Calu3 (cell line): ENCODE data around the gene SLC25A25. TPM values are rescaled to one million over a fixed set of nuclear protein-coding genes. Genes with fewer than 3 reads are reported as not detected.

ENCODE experiments used
- BruUV-seq: library from RNA; stranded (reverse); fragments of 400-500 nt; replicated peaks from 2 replicates; lab custom pipeline; 2021; lab: Mats Ljungman, UMichigan
- CTCF ChIA-PET: fragments of 300-600 bp; sonication (Branson Sonifier 250); formaldehyde crosslinking; loops from one replicate; lab custom pipeline; 2022; ENCODE audit warnings: antibody characterized with exemption; lab: Charles Lee
- DNase-seq: peaks from one replicate; pipeline ENCODE4 v3.0.0; 2022
- H3K27ac Mint-ChIP-seq: one replicate; pipeline ENCODE4 v1.8.0; 2022; ENCODE audit warnings: mixed read lengths; ENCODE audit not compliant: unreplicated experiment
- H3K27me3 Mint-ChIP-seq: one replicate; pipeline ENCODE4 v1.8.0; 2022; ENCODE audit warnings: mixed read lengths; ENCODE audit not compliant: unreplicated experiment
- H3K36me3 Mint-ChIP-seq: one replicate; pipeline ENCODE4 v1.8.0; 2022; ENCODE audit warnings: mild to moderate bottlenecking, moderate library complexity, mixed read lengths; ENCODE audit not compliant: insufficient read depth, unreplicated experiment
- H3K4me1 Mint-ChIP-seq: one replicate; pipeline ENCODE4 v1.8.0; 2022; ENCODE audit warnings: mild to moderate bottlenecking, low read depth, mixed read lengths; ENCODE audit not compliant: unreplicated experiment
- H3K4me3 Mint-ChIP-seq: one replicate; pipeline ENCODE4 v1.8.0; 2022; ENCODE audit warnings: mild to moderate bottlenecking, low read depth, moderate library complexity, mixed read lengths; ENCODE audit not compliant: unreplicated experiment
- H3K9me3 Mint-ChIP-seq: one replicate; pipeline ENCODE4 v1.8.0; 2022; ENCODE audit warnings: low read depth, mixed read lengths; ENCODE audit not compliant: unreplicated experiment
- intact Hi-C: fragments of 100-400 bp; cut with micrococcal nuclease; formaldehyde crosslinking; loops from one replicate; pipeline ENCODE4 v1.10.0; 2022; ENCODE audit not compliant: unreplicated experiment
- total RNA-seq: library from RNA; stranded (reverse); gene quantifications from 2 replicates; pipeline ENCODE4 v1.2.3, GENCODE V29; 2022
- TF ChIP-seq, protein P1 (sequence below): fragments of 200-600 bp; IDR thresholded peaks from one replicate; pipeline ENCODE4 v1.8.0; 2022; ENCODE audit warnings: antibody characterized with exemption; ENCODE audit not compliant: unreplicated experiment

The SLC25A25 gene
- total RNA-seq, 1 experiment from 2014 or later = 19.5 TPM

DNA sequence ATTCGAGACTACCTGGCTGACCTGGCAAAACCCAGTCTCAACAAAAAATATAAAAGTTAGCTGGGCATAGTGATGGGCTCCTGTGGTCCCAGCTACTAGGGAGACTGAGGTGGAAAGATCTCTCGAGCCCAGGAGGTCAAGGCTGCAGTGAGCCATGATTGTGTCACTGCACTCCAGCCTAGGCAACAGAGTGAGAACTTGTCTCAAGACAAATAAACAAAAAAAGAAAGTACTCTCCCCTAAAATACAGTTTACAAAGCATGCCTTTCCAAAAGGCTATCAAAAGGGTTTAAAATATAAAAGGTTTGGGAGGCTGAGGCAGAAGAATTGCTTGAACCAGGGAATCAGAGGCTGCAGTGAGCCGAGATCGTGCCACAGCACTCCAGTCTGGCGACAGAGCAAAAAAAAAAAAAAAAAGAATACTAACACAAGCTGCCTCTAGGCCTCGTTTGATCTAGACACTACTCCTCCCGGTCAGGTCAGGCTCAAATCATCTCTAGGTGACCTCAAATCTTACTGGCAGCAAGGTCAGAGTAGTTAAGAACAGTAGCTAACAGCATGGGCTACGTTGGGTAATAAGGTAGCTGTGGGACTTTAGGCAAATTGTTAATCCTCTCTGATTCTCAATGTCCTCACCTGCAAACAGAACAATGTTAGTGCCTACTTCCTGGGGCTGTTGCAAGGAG lies 10.2 kb upstream of the SLC25A25 start:
- CTCF ChIA-PET = interaction anchor here (0.8 to 1.2 kb wide), 2 partner anchors 11 to 15 kb away, joined by 3 read pairs; no protein-coding TSS in a partner anchor
- Mint-ChIP-seq H3K27me3 (no peaks in the 10 kb centered on the region), H3K36me3 (peaks cover 12% of the 10 kb centered on the region), H3K9me3 (no peaks in the 10 kb centered on the region), H3K4me1 (peaks cover 23% of the 10 kb centered on the region), H3K27ac (no peak overlapping the region), H3K4me3 (no peak overlapping the region)
- intact Hi-C loops = no loop called here
- BruUV-seq = no TSS peak
- no peak for DNase-seq
- TF ChIP-seq, protein P1, sequence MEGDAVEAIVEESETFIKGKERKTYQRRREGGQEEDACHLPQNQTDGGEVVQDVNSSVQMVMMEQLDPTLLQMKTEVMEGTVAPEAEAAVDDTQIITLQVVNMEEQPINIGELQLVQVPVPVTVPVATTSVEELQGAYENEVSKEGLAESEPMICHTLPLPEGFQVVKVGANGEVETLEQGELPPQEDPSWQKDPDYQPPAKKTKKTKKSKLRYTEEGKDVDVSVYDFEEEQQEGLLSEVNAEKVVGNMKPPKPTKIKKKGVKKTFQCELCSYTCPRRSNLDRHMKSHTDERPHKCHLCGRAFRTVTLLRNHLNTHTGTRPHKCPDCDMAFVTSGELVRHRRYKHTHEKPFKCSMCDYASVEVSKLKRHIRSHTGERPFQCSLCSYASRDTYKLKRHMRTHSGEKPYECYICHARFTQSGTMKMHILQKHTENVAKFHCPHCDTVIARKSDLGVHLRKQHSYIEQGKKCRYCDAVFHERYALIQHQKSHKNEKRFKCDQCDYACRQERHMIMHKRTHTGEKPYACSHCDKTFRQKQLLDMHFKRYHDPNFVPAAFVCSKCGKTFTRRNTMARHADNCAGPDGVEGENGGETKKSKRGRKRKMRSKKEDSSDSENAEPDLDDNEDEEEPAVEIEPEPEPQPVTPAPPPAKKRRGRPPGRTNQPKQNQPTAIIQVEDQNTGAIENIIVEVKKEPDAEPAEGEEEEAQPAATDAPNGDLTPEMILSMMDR = no peak

DNA sequence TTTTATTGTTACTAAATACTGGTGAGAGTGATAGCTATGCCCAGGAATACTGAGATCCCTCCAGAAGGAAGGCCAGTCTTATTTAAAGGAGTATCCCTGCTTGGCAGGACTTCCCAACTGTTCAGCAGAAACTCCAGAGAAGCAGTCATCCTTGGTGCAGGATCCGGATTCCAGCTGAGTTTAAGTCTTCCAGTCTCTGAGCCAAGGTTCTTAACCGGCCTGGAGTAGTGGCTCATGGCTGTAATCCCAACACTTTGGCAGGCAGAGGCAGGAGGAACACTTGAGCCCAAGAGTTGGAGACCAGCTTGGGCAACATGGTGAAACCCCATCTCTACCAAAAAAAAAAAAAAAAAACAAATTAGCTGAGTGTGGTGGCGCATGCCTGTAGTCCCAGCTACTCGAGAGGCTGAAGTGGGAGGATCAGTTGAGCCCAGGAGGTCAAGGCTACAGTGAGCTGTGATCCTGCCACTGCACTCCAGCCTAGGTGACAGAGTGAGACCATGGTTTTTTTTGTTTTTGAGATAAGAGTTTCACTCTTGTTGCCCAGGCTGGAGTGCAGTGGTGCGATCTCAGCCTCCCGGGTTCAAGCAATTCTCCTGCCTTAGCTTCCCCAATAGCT lies 8.6 kb upstream of the SLC25A25 start:
- CTCF ChIA-PET = interaction anchor here (1.2 kb wide), 1 partner anchor 10 kb away, joined by 3 read pairs; no protein-coding TSS in a partner anchor
- TF ChIP-seq, protein P1 = no peak
- BruUV-seq = no TSS peak
- H3K27me3 Mint-ChIP-seq = no peaks in the 10 kb centered on the region
- no peak for DNase-seq
- H3K4me1 Mint-ChIP-seq = peaks cover 10% of the 10 kb centered on the region
- intact Hi-C loops = no loop called here
- H3K4me3 Mint-ChIP-seq = no peak overlapping the region
- H3K27ac Mint-ChIP-seq = no peak overlapping the region
- no peaks in the 10 kb centered on the region for H3K9me3 Mint-ChIP-seq
- H3K36me3 Mint-ChIP-seq = no peaks in the 10 kb centered on the region

DNA sequence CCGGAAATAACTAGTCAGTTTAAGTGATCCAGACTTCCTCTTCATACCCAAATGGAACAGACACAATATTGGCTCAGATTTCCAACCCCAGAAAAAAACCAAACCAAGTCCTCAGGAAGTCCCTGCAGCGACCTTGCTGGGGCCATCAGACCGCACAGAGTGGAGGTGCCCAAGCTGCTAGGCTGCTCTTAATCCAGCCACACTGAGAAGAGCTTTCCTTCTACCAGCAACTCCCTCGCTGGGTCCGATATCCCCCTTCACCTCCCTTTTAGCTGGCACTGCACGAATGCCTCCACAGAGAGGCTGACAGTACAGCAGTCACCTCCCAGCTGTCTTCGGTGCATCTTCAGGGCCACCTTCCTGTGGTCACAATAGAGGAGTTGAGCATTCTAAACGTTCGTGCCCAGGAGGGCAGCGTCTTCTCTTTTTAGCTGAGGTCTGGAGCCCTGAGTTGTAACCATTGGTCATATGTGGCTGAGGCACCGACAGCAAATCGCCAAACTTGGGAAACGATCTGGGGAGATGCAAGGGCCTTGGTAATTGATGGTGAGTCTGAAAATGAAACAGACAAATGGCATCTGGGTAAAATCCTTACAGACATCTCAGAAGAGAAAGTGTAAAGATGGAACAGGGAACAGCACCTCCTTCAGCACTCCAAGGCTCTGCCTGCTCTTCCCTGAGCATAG lies 6.6 kb upstream of the SLC25A25 start:
- DNase-seq = no peak
- Mint-ChIP-seq H3K36me3 (no peaks in the 10 kb centered on the region), H3K27me3 (no peaks in the 10 kb centered on the region), H3K9me3 (no peaks in the 10 kb centered on the region), H3K4me1 (peaks cover 7% of the 10 kb centered on the region), H3K4me3 (no peak overlapping the region), H3K27ac (no peak overlapping the region)
- TF ChIP-seq, protein P1 = no peak
- intact Hi-C loops = no loop called here
- CTCF ChIA-PET = no interaction called here
- no TSS peak for BruUV-seq

DNA sequence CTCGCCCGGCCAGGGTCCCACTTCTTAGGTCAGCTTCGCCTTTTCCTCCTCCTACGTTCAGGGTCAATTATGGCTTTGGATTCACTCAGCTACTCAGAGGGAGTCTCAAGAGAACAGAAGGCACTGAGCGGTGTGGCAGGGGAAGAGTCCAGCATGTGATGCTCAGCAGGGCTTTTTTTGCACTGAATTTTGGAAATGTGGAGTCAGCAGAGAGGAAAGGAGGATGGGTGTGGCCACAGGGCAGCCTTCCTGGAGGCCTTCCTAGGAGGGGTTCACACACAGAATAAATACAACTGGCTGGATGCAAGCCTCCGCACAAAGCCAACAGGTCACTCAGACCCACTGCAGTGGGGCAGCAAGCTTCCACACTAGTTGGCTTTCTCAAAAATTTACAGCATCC lies 5.8 kb upstream of the SLC25A25 start:
- BruUV-seq = no TSS peak
- no peak overlapping the region for H3K27ac Mint-ChIP-seq

More for the DNA sequence above, 5.8 kb upstream of the SLC25A25 start:
- intact Hi-C loops = no loop called here
- CTCF ChIA-PET = no interaction called here
- Mint-ChIP-seq H3K9me3 (no peaks in the 10 kb centered on the region), H3K36me3 (no peaks in the 10 kb centered on the region), H3K4me1 (peaks cover 4% of the 10 kb centered on the region), H3K27me3 (no peaks in the 10 kb centered on the region), H3K4me3 (no peak overlapping the region)
- DNase-seq = no peak
- TF ChIP-seq, protein P1 = no peak
